SK-N-MC (cell line): ENCODE measurements around the gene AJAP1.

Source experiments
- DNase-seq: peaks from one replicate; pipeline ENCODE4 v3.0.0-alpha.2; 2011; ENCODE audit warnings: low read depth, low spot score
- H3K27ac ChIP-seq: fragments of 200-600 bp; sonication (generic); 2 replicates; pipeline ENCODE4 v1.5.1; 2016; ENCODE audit warnings: mixed run types
- H3K36me3 ChIP-seq: fragments of 200-600 bp; sonication (generic); 2 replicates; pipeline ENCODE4 v1.6.1; 2017; ENCODE audit warnings: antibody characterized with exemption, low read length, mixed read lengths; ENCODE audit not compliant: insufficient read depth
- H3K4me3 ChIP-seq: fragments of 200-600 bp; sonication (generic); 2 replicates; pipeline ENCODE4 v1.5.1; 2016
- H3K9ac ChIP-seq: fragments of 200-600 bp; sonication (generic); 2 replicates; pipeline ENCODE4 v1.8.0; 2017; ENCODE audit warnings: mixed run types, mixed read lengths; ENCODE audit not compliant: insufficient read length
- H3K9me3 ChIP-seq: fragments of 200-600 bp; sonication (generic); 2 replicates; pipeline ENCODE4 v1.6.1; 2017; ENCODE audit warnings: low read depth, mild to moderate bottlenecking, antibody characterized with exemption, low read length, moderate library complexity, mixed read lengths
- EZH2 ChIP-seq: fragments of 200-600 bp; sonication (generic); IDR thresholded peaks from one replicate; pipeline ENCODE4 v1.6.1; 2017; ENCODE audit warnings: antibody characterized with exemption
- FOXP2 ChIP-seq: optimal IDR thresholded peaks from 2 replicates; pipeline ENCODE3; 2011; ENCODE audit warnings: mild to moderate bottlenecking, moderate library complexity; ENCODE audit not compliant: insufficient read depth; ENCODE audit errors: extremely low read length, control extremely low read depth
- POLR2AphosphoS5 ChIP-seq: IDR thresholded peaks from 2 replicates; pipeline ENCODE4 v1.6.1; 2012; ENCODE audit warnings: mild to moderate bottlenecking, low read depth, low read length, borderline replicate concordance

Gene AJAP1

DNA sequence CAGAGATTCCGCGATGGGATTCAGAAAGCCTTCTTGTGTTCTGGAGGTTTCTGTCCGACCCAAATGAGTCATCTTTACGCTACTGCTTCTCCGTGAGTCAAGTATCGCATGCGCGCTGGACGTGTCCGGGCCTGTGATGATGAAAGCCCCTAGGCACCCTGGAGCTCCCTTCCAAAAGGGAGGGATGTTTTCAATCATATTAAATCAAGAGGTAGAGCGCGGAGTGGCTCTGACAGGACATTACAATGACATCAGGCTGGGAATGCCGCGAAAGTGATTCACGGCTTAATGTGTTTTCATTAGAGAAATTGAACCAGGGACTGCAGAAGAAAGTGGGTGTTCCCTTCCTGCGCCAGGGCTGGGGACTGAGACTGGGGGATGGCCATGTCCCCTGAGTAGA lies 48.5 kb downstream of the AJAP1 start:
- H3K36me3 ChIP-seq, result no peaks in the 10 kb centered on the region
- no peak overlapping the region for H3K27ac ChIP-seq
- no peak overlapping the region for H3K4me3 ChIP-seq
- H3K9me3 ChIP-seq, result no peaks in the 10 kb centered on the region
- H3K9ac ChIP-seq, result no peak overlapping the region
- no peak for TF ChIP-seq FOXP2
- TF ChIP-seq POLR2AphosphoS5, result no peak
- TF ChIP-seq EZH2, result no peak
- DNase-seq, result no peak

GRCh38 chr1:4703646-4704045 lies 49.2 kb downstream of the AJAP1 start:
- no peaks in the 10 kb centered on the region for H3K9me3 ChIP-seq
- no peaks in the 10 kb centered on the region for H3K36me3 ChIP-seq
- H3K27ac ChIP-seq, result no peak overlapping the region
- H3K4me3 ChIP-seq, result no peak overlapping the region
- no peak overlapping the region for H3K9ac ChIP-seq
- TF ChIP-seq FOXP2, result no peak
- no peak for TF ChIP-seq POLR2AphosphoS5
- TF ChIP-seq EZH2, result no peak
- no peak for DNase-seq

GRCh38 chr1:4708840-4709507 lies 54.6 kb downstream of the AJAP1 start:
- H3K36me3 ChIP-seq, result no peaks in the 10 kb centered on the region
- H3K9me3 ChIP-seq, result no peaks in the 10 kb centered on the region
- TF ChIP-seq EZH2 (no peak), FOXP2 (no peak), POLR2AphosphoS5 (no peak)
- DNase-seq, result no peak
- H3K9ac ChIP-seq, result no peak overlapping the region
- H3K4me3 ChIP-seq, result no peak overlapping the region
- H3K27ac ChIP-seq, result no peak overlapping the region

DNA sequence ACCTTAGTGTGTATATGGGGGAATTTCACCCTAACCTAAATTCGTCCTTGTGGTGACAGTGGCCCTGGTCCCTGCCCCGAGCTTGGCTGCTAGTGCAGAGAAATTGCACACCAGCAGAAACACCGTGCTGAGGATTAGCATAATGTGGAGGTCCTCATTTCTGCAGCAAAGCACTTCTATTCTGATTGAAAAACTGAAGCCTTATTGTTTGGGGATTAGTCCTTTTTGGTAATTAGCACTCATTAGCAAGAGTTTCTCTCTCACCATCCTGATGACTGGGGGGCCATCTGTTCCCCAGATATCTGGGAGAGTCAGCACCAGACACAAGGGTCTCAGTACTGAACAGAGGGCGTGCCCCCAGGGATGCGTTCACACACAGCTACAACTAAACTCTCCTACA lies 55.2 kb downstream of the AJAP1 start:
- no peak overlapping the region for H3K27ac ChIP-seq
- H3K36me3 ChIP-seq, result no peaks in the 10 kb centered on the region
- no peak overlapping the region for H3K9ac ChIP-seq
- no peak for DNase-seq
- no peak for TF ChIP-seq POLR2AphosphoS5
- no peak for TF ChIP-seq FOXP2
- no peak for TF ChIP-seq EZH2
- no peak overlapping the region for H3K4me3 ChIP-seq
- no peaks in the 10 kb centered on the region for H3K9me3 ChIP-seq

GRCh38 chr1:4710592-4711415 lies 56.4 kb downstream of the AJAP1 start:
- Histone ChIP-seq H3K4me3 (no peak overlapping the region), H3K36me3 (no peaks in the 10 kb centered on the region), H3K9ac (no peak overlapping the region), H3K27ac (no peak overlapping the region), H3K9me3 (no peaks in the 10 kb centered on the region)
- TF ChIP-seq POLR2AphosphoS5 (no peak), EZH2 (no peak), FOXP2 (no peak)
- DNase-seq, result no peak

DNA sequence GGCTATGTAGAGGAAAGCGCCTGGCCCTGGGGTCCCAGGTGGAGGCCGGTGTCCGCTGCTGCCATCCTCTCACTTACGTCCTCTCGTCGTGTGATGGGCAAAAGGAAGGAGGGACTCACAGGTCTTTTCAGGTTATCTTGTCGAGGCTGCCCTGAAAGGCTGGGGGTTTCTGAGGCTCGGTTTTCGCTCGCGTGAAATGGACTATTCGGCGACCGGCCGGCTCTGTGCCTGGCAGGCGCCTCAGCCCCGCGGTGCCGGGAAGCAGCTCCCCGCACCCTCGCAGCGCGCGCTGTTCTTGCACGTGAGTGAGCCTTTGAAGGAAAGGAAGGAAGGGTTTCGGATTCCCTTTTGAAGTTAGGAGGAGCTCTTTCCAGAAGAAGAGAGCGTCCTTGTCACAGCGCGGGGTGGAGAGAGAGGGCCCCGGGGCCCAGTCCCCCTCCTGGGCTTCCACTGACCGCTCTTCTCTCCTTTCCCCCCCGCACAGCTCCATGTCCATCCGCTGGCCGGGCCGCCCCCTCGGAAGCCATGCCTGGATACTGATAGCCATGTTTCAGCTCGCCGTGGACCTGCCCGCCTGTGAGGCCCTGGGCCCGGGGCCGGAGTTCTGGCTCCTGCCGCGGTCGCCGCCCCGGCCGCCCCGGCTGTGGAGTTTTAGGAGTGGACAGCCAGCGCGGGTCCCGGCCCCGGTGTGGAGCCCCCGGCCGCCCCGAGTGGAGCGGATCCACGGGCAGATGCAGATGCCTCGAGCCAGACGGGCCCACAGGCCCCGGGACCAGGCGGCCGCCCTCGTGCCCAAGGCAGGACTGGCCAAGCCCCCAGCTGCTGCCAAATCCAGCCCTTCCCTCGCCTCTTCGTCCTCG lies 57.2 kb downstream of the AJAP1 start:
- Histone ChIP-seq H3K36me3 (no peaks in the 10 kb centered on the region), H3K9ac (no peak overlapping the region), H3K4me3 (no peak overlapping the region), H3K27ac (no peak overlapping the region), H3K9me3 (no peaks in the 10 kb centered on the region)
- TF ChIP-seq POLR2AphosphoS5 (no peak), FOXP2 (no peak), EZH2 (no peak)
- DNase-seq, result no peak

- no peak overlapping the region for H3K27ac ChIP-seq
- TF ChIP-seq FOXP2 (no peak), POLR2AphosphoS5 (no peak), EZH2 (no peak)
- H3K9ac ChIP-seq, result no peak overlapping the region
- H3K4me3 ChIP-seq, result no peak overlapping the region
- H3K9me3 ChIP-seq, result no peaks in the 10 kb centered on the region
- DNase-seq, result no peak
- H3K36me3 ChIP-seq, result no peaks in the 10 kb centered on the region
These were observed 59.3 kb downstream of the AJAP1 start for GRCh38 chr1:4713669-4714068.

GRCh38 chr1:4716406-4716805 lies 62.0 kb downstream of the AJAP1 start:
- H3K27ac ChIP-seq, result no peak overlapping the region
- no peak overlapping the region for H3K4me3 ChIP-seq
- no peaks in the 10 kb centered on the region for H3K36me3 ChIP-seq
- no peak overlapping the region for H3K9ac ChIP-seq
- TF ChIP-seq EZH2 (no peak), POLR2AphosphoS5 (no peak), FOXP2 (no peak)
- H3K9me3 ChIP-seq, result no peaks in the 10 kb centered on the region
- no peak for DNase-seq
